Measurements from ENCODE around the gene ZNF418. TPM values are rescaled to one million over a fixed set of nuclear protein-coding genes. Genes with fewer than 3 reads are reported as not detected.

ZNF418 gene
- total and polyA plus RNA-seq, 2 of the 13 experiments (the other 11 are each of a cell fraction or from before 2014, with no cell fraction given) = 0.07 to 0.27 TPM

- TF ChIP-seq RFXANK (CRISPR knock-in tag; IDR thresholded peaks at IDR 0.05) (no peak; the same call in 1 of the 2 replicates), DMTF1 (CRISPR knock-in tag; IDR thresholded peaks at IDR 0.05) (no peak), ZBTB14 (CRISPR knock-in tag; IDR thresholded peaks at IDR 0.05) (no peak), DNMT3B (CRISPR knock-in tag; conservative IDR thresholded peaks at IDR 0.05) (no peak), CSRNP2 (CRISPR knock-in tag; conservative IDR thresholded peaks at IDR 0.05; ENCODE audit: low read depth) (no peak), CEBPG (CRISPR knock-in tag; IDR thresholded peaks at IDR 0.05) (no peak), SNAPC2 (CRISPR knock-in tag; IDR thresholded peaks at IDR 0.05) (no peak), NBN (conservative IDR thresholded peaks at IDR 0.05) (no peak), ZNF326 (CRISPR knock-in tag; IDR thresholded peaks at IDR 0.05; ENCODE audit: borderline replicate concordance) (no peak), FOXP1 (IDR thresholded peaks at IDR 0.05) (no peak), FOXP1 (CRISPR knock-in tag; IDR thresholded peaks at IDR 0.05) (no peak), NFIB (CRISPR knock-in tag; IDR thresholded peaks at IDR 0.05; ENCODE audit: borderline replicate concordance) (no peak), NR0B2 (CRISPR knock-in tag; IDR thresholded peaks at IDR 0.05) (no peak), KDM4B (CRISPR knock-in tag; IDR thresholded peaks at IDR 0.05) (no peak), DNMT1 (CRISPR knock-in tag; IDR thresholded peaks at IDR 0.05) (no peak), ZNF12 (CRISPR knock-in tag; IDR thresholded peaks at IDR 0.05) (0 out of 2 replicates have a peak, but pooled peaks have one; percentile 48), NCOR1 (IDR thresholded peaks at IDR 0.05; ENCODE audit: borderline replicate concordance, low read length) (no peak), ZNF33B (CRISPR knock-in tag; IDR thresholded peaks at IDR 0.05) (no peak), SKIL (CRISPR knock-in tag; IDR thresholded peaks at IDR 0.05; ENCODE audit: borderline replicate concordance) (no peak), HCFC1 (IDR thresholded peaks at IDR 0.05; ENCODE audit: low read depth, low read length) (peak; percentile 53), ZNF549 (CRISPR knock-in tag; IDR thresholded peaks at IDR 0.05) (no peak), ZNF619 (CRISPR knock-in tag; IDR thresholded peaks at IDR 0.05) (peak; percentile 35; the same call in 1 of the 2 replicates), BRF2 (CRISPR knock-in tag; IDR thresholded peaks at IDR 0.05) (peak; percentile 36; the same call in 1 of the 2 replicates)
Measured at GRCh38 chr19:57947419-57948134, 12.4 kb upstream of the ZNF418 start, which contains the start of gene ZNF256 (continued).

Data from HepG2 (cell line).